GM12873 (cell line): Measurements from ENCODE around the gene POLR2H.

ENCODE experiments used
- CTCF ChIP-seq: IDR thresholded peaks from 2 replicates; pipeline ENCODE4 v1.5.1; 2012; ENCODE audit warnings: low read depth, mild to moderate bottlenecking, moderate library complexity, low read length, control low read depth; ENCODE audit not compliant: insufficient read depth; ENCODE audit errors: missing control alignments

Gene POLR2H

GRCh38 chr3:184372296-184372821, 10.8 kb downstream of the POLR2H start:
- no peak for TF ChIP-seq CTCF

DNA sequence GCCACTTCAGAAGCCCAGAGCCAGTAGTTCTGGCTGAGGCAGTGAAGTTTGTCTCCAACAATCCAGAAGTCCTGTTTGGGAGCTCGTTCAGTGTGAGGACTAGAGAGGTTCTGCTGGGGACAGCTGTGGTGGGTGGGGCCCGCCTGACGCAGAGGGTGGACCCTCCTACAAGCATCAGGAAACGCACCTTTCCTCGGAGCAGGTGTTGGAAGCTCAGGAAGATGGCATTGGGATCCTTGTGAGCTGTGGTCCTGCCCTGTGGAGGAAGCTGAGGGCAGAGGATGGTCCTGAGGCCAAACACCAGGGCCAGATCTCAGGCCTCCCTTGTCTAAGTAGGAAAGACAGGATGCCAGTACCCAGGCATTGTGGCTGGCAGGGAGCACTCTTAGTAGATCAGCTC, 11.4 kb downstream of the POLR2H start:
- TF ChIP-seq CTCF = no peak

GRCh38 chr3:184373422-184373821, 11.9 kb downstream of the POLR2H start:
- TF ChIP-seq CTCF = no peak

DNA sequence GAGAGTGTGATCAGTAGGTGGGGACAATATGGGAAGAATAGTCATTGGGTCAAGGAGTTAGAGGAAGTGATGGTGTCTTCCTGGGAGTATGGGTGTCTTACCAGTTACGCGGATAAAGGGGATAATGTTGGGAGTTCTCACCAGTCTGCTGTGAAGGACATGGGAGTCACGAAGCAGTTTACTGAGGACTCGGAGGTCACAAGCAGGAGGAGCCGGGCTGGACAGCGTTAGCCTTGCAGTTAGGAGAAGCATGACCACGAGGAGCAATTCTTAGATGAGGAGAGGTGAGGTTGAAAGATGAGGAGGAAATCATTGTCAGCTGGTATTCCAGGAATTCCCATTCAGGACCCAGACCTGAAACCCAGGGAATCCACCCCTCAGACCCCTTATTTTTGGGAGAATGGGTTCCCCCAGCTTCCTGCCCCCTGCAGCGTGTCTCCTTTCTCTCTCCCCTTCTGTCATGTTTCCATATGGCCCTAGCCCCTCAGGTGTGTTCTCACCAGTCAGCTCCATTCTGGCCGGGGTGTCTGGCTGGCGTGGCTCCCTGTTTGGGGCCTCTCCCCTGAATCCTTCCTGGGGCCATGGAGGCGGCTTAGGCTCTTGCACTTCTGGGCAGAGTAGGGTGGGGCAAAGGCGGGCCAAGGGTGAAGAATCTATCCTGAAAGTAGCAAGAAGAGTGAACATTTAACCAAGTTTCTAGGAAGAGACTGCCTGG, 14.4 kb downstream of the POLR2H start:
- TF ChIP-seq CTCF = no peak

- TF ChIP-seq CTCF = no peak
Measured at GRCh38 chr3:184377374-184377773, 15.9 kb downstream of the POLR2H start.

DNA sequence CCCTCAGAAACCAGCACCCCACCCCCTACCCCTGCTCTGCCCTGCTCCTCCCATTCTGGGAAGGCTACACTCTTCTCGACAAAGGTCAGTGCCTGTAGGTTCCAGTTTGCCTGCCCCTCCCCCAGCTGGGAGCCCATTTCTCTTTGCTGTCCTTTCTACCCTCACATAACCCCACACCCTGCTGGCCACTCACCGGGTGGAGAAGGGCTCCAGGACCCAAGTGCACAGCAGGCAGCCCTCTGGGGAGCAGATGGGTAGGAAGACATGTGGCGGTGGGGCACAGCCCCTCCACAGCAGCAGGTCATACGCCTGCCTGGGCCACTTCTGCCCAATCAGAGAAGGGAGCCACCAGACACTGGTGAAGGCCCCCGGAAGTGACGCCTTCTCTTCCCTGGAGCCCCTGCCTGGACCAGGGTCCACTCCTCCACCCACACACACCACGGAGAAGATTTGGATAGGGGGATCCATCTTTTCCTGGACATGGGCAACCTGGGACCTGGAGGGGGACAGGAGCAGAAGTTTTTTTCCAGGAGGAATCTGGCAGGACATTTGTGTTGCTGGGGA, 16.5 kb downstream of the POLR2H start, which contains the start of gene THPO:
Gene THPO (minus strand): TSS at position 326 of the 564 bp plus-strand sequence. CDS start 1,948 bp downstream, outside the sequence.
- TF ChIP-seq CTCF = no peak

- TF ChIP-seq CTCF = no peak
Measured at GRCh38 chr3:184378651-184379357, 17.3 kb downstream of the POLR2H start.
